SK-N-SH treated with all-trans-retinoic acid at 6 μM for 48 hours (cell line): ENCODE results near the gene SCO2.

Source experiments
- ATAC-seq: fragments of 200-7000 bp; cut with Tn5 transposase; 3 replicates; pipeline ENCODE4 v1.9.1; 2020; ENCODE audit warnings: mild to moderate bottlenecking, moderate library complexity
- ARNTL ChIP-seq: fragments of 450-650 bp; formaldehyde crosslinking; IDR thresholded peaks from 2 replicates; pipeline ENCODE4 v1.5.0; 2020; ENCODE audit warnings: low read depth, mild to moderate bottlenecking, moderate library complexity, borderline replicate concordance
- BACH2 ChIP-seq: fragments of 250-450 bp; sonication (Bioruptor Pico); IDR thresholded peaks from 2 replicates; pipeline ENCODE4 v1.9.0; 2021; ENCODE audit warnings: mild to moderate bottlenecking, borderline replicate concordance
- ESRRG ChIP-seq: fragments of 250-450 bp; sonication (Bioruptor Pico); IDR thresholded peaks from 2 replicates; pipeline ENCODE4 v1.6.1; 2021; ENCODE audit warnings: mild to moderate bottlenecking
- GLIS3 ChIP-seq: fragments of 250-450 bp; sonication (Bioruptor Pico); IDR thresholded peaks from 2 replicates; pipeline ENCODE4 v1.5.0; 2020; ENCODE audit warnings: mild to moderate bottlenecking, moderate library complexity
- ISL1 ChIP-seq: fragments of 250-450 bp; sonication (Bioruptor Pico); IDR thresholded peaks from 2 replicates; pipeline ENCODE4 v2.1.2; 2022; ENCODE audit warnings: mild to moderate bottlenecking, moderate library complexity
- OSR1 ChIP-seq: fragments of 250-450 bp; sonication (Bioruptor Pico); IDR thresholded peaks from 2 replicates; pipeline ENCODE4 v1.8.0; 2022; ENCODE audit warnings: moderate library complexity, mild to moderate bottlenecking, inconsistent platforms
- RARB ChIP-seq: fragments of 250-450 bp; sonication (Bioruptor Pico); IDR thresholded peaks from 2 replicates; pipeline ENCODE4 v1.8.0; 2021; ENCODE audit warnings: mild to moderate bottlenecking, moderate library complexity
- SNAI2 ChIP-seq: fragments of 250-450 bp; sonication (Bioruptor Pico); IDR thresholded peaks from 2 replicates; pipeline ENCODE4 v1.5.0; 2020; ENCODE audit warnings: mild to moderate bottlenecking, moderate library complexity
- TCF4 ChIP-seq: fragments of 250-450 bp; sonication (Bioruptor Pico); IDR thresholded peaks from 2 replicates; pipeline ENCODE4 v1.8.0; 2021; ENCODE audit warnings: mild to moderate bottlenecking, moderate library complexity, borderline replicate concordance
- TOX ChIP-seq: fragments of 250-450 bp; sonication (Bioruptor Pico); IDR thresholded peaks from 2 replicates; pipeline ENCODE4 v1.8.0; 2021; ENCODE audit warnings: mild to moderate bottlenecking, moderate library complexity, borderline replicate concordance
- ZC3H10 ChIP-seq: fragments of 250-450 bp; sonication (Bioruptor Pico); IDR thresholded peaks from 2 replicates; pipeline ENCODE4 v1.5.1; 2021; ENCODE audit warnings: mild to moderate bottlenecking, moderate library complexity
- ZFP3 ChIP-seq: fragments of 250-450 bp; sonication (Bioruptor Pico); IDR thresholded peaks from 2 replicates; pipeline ENCODE4 v1.5.0; 2020; ENCODE audit warnings: mild to moderate bottlenecking, moderate library complexity
- ZFP30 ChIP-seq: fragments of 450-650 bp; formaldehyde crosslinking; IDR thresholded peaks from 2 replicates; pipeline ENCODE4 v1.5.0; 2022; ENCODE audit warnings: mild to moderate bottlenecking, moderate library complexity
- ZNF565 ChIP-seq: fragments of 450-650 bp; formaldehyde crosslinking; conservative IDR thresholded peaks from 2 replicates; pipeline ENCODE4 v1.5.0; 2020; ENCODE audit warnings: low read depth, mild to moderate bottlenecking, moderate library complexity
- ZNF70 ChIP-seq: fragments of 450-650 bp; formaldehyde crosslinking; IDR thresholded peaks from 2 replicates; pipeline ENCODE4 v1.5.0; 2020; ENCODE audit warnings: mild to moderate bottlenecking, moderate library complexity
- ZNF8 ChIP-seq: fragments of 450-650 bp; formaldehyde crosslinking; IDR thresholded peaks from 2 replicates; pipeline ENCODE4 v1.5.0; 2020; ENCODE audit warnings: mild to moderate bottlenecking, moderate library complexity
- TF ChIP-seq, protein P1 (sequence below): fragments of 250-450 bp; sonication (Bioruptor Pico); IDR thresholded peaks from 2 replicates; pipeline ENCODE4 v1.8.0; 2021; ENCODE audit warnings: low read depth, mild to moderate bottlenecking, moderate library complexity, borderline replicate concordance
- TF ChIP-seq, protein P2 (sequence below): fragments of 250-450 bp; sonication (Bioruptor Pico); IDR thresholded peaks from 2 replicates; pipeline ENCODE4 v1.5.1; 2020; ENCODE audit warnings: low read depth, mild to moderate bottlenecking, moderate library complexity
- TF ChIP-seq, protein P3 (sequence below): fragments of 250-450 bp; sonication (Bioruptor Pico); IDR thresholded peaks from 2 replicates; pipeline ENCODE4 v1.5.0; 2020; ENCODE audit warnings: mild to moderate bottlenecking, moderate library complexity
- TF ChIP-seq, protein P4 (sequence below): fragments of 250-450 bp; sonication (Bioruptor Pico); IDR thresholded peaks from 2 replicates; pipeline ENCODE4 v1.8.0; 2020; ENCODE audit warnings: mild to moderate bottlenecking, moderate library complexity, borderline replicate concordance
- TF ChIP-seq, protein P5 (sequence below): fragments of 250-450 bp; sonication (Bioruptor Pico); IDR thresholded peaks from 2 replicates; pipeline ENCODE4 v1.5.1; 2021; ENCODE audit warnings: mild to moderate bottlenecking, moderate library complexity

SCO2 gene, protein sequence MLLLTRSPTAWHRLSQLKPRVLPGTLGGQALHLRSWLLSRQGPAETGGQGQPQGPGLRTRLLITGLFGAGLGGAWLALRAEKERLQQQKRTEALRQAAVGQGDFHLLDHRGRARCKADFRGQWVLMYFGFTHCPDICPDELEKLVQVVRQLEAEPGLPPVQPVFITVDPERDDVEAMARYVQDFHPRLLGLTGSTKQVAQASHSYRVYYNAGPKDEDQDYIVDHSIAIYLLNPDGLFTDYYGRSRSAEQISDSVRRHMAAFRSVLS

DNA sequence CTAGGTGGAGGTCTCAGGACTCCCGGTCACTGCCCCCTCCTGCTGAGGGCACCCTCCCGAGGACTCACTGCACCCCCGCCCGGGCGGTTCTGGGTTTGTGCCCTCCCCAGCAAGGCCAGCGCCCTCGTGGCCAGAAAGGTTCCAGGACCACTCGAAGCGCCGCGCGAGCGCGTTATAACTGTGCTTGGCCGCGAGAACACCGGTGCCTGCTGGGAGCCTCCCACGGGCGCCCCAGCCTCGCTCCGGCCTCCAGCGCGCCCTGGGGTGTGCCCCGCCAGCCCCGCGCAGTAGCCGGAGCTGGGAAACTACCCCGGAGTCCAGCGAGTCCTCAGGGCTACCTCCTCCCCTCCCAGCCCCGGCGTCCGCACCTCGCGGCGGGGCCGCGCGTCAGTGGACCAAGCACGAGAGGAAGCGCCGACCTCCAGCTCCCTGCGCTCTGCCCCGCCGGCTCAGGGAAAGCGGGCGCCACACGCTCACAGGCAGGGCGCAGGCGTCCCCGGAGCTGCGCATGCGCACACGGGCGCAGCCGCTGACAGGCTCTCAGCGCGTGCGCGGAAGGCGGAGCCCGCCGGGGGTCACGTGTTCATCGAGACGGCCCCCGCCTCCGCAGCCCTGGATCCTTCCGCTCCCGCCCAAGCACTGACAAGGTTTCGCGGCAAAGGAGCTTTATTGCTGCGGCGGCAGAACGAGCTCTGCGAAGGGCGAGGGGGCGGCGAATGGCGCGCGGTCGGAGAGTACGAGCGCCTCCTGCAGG is at the start of gene SCO2:
SCO2 (minus strand) TSS at position 495 of the 754 bp plus-strand sequence. CDS start 1,187 bp downstream, outside the sequence.
- TF ChIP-seq ZNF70 (no peak), ZFP30 (CRISPR knock-in tag) (no peak), TCF4 (CRISPR knock-in tag) (no peak), OSR1 (CRISPR knock-in tag) (no peak), ESRRG (CRISPR knock-in tag) (no peak), BACH2 (CRISPR knock-in tag) (no peak), GLIS3 (CRISPR knock-in tag) (no peak), ZFP3 (CRISPR knock-in tag) (no peak), ZNF8 (CRISPR knock-in tag) (no peak), RARB (no peak), ZNF565 (no peak), ISL1 (CRISPR knock-in tag) (no peak), ARNTL (CRISPR knock-in tag) (no peak), ZC3H10 (CRISPR knock-in tag) (no peak)
- TF ChIP-seq, protein P1, sequence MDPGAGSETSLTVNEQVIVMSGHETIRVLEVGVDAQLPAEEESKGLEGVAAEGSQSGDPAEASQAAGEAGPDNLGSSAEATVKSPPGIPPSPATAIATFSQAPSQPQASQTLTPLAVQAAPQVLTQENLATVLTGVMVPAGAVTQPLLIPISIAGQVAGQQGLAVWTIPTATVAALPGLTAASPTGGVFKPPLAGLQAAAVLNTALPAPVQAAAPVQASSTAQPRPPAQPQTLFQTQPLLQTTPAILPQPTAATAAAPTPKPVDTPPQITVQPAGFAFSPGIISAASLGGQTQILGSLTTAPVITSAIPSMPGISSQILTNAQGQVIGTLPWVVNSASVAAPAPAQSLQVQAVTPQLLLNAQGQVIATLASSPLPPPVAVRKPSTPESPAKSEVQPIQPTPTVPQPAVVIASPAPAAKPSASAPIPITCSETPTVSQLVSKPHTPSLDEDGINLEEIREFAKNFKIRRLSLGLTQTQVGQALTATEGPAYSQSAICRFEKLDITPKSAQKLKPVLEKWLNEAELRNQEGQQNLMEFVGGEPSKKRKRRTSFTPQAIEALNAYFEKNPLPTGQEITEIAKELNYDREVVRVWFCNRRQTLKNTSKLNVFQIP = no peak
- TF ChIP-seq, protein P2, sequence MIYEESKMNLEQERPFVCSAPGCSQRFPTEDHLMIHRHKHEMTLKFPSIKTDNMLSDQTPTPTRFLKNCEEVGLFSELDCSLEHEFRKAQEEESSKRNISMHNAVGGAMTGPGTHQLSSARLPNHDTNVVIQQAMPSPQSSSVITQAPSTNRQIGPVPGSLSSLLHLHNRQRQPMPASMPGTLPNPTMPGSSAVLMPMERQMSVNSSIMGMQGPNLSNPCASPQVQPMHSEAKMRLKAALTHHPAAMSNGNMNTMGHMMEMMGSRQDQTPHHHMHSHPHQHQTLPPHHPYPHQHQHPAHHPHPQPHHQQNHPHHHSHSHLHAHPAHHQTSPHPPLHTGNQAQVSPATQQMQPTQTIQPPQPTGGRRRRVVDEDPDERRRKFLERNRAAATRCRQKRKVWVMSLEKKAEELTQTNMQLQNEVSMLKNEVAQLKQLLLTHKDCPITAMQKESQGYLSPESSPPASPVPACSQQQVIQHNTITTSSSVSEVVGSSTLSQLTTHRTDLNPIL (CRISPR knock-in tag) = no peak
- TF ChIP-seq, protein P3, sequence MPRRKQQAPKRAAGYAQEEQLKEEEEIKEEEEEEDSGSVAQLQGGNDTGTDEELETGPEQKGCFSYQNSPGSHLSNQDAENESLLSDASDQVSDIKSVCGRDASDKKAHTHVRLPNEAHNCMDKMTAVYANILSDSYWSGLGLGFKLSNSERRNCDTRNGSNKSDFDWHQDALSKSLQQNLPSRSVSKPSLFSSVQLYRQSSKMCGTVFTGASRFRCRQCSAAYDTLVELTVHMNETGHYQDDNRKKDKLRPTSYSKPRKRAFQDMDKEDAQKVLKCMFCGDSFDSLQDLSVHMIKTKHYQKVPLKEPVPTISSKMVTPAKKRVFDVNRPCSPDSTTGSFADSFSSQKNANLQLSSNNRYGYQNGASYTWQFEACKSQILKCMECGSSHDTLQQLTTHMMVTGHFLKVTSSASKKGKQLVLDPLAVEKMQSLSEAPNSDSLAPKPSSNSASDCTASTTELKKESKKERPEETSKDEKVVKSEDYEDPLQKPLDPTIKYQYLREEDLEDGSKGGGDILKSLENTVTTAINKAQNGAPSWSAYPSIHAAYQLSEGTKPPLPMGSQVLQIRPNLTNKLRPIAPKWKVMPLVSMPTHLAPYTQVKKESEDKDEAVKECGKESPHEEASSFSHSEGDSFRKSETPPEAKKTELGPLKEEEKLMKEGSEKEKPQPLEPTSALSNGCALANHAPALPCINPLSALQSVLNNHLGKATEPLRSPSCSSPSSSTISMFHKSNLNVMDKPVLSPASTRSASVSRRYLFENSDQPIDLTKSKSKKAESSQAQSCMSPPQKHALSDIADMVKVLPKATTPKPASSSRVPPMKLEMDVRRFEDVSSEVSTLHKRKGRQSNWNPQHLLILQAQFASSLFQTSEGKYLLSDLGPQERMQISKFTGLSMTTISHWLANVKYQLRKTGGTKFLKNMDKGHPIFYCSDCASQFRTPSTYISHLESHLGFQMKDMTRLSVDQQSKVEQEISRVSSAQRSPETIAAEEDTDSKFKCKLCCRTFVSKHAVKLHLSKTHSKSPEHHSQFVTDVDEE (CRISPR knock-in tag) = no peak
- TF ChIP-seq, protein P4, sequence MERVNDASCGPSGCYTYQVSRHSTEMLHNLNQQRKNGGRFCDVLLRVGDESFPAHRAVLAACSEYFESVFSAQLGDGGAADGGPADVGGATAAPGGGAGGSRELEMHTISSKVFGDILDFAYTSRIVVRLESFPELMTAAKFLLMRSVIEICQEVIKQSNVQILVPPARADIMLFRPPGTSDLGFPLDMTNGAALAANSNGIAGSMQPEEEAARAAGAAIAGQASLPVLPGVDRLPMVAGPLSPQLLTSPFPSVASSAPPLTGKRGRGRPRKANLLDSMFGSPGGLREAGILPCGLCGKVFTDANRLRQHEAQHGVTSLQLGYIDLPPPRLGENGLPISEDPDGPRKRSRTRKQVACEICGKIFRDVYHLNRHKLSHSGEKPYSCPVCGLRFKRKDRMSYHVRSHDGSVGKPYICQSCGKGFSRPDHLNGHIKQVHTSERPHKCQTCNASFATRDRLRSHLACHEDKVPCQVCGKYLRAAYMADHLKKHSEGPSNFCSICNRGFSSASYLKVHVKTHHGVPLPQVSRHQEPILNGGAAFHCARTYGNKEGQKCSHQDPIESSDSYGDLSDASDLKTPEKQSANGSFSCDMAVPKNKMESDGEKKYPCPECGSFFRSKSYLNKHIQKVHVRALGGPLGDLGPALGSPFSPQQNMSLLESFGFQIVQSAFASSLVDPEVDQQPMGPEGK (CRISPR knock-in tag) = no peak; the same call in 1 of the 2 replicates
- ATAC-seq = peak; percentile 80

DNA sequence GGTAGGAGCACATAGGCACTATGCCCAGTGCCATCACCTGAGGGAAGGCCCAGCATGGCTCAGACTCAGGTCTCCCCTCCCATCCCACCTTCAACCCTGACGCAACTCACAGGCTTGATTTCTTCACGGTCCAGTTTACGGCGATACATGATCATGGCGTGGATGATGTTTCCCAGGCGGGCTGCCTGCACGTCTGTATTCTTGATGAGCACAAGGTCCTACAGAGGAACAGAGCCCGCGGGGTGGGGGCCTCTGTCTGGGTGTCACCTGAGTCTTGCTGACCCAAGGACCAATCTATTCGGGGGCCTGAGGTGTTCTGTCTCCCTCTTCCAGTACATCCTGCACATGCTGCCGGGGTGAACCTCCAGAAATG is 49.0 kb upstream of the SCO2 start:
- no peak for ATAC-seq
- TF ChIP-seq, protein P2 (CRISPR knock-in tag) = no peak
- TF ChIP-seq GLIS3 (CRISPR knock-in tag) = no peak
- no peak for TF ChIP-seq BACH2 (CRISPR knock-in tag)
- TF ChIP-seq ZFP30 (CRISPR knock-in tag) = no peak
- TF ChIP-seq, protein P3 (CRISPR knock-in tag) = no peak
- TF ChIP-seq ZNF565 = no peak
- TF ChIP-seq, protein P5, sequence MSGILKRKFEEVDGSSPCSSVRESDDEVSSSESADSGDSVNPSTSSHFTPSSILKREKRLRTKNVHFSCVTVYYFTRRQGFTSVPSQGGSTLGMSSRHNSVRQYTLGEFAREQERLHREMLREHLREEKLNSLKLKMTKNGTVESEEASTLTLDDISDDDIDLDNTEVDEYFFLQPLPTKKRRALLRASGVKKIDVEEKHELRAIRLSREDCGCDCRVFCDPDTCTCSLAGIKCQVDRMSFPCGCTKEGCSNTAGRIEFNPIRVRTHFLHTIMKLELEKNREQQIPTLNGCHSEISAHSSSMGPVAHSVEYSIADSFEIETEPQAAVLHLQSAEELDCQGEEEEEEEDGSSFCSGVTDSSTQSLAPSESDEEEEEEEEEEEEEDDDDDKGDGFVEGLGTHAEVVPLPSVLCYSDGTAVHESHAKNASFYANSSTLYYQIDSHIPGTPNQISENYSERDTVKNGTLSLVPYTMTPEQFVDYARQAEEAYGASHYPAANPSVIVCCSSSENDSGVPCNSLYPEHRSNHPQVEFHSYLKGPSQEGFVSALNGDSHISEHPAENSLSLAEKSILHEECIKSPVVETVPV = no peak
- no peak for TF ChIP-seq ZNF70
- TF ChIP-seq SNAI2 (CRISPR knock-in tag) = no peak
- TF ChIP-seq OSR1 (CRISPR knock-in tag) = no peak
- TF ChIP-seq RARB = no peak
- no peak for TF ChIP-seq ISL1 (CRISPR knock-in tag)
- TF ChIP-seq TCF4 (CRISPR knock-in tag) = no peak
- no peak for TF ChIP-seq TOX (CRISPR knock-in tag)
